ENCODE results near the gene SLC35G2.
"Not testable (repeated sequence)": the region's sequence is repeated elsewhere in the genome, so short reads cannot be mapped to it uniquely, and the experiment has no call there.

The SLC35G2 gene

GRCh38 chr3:136898549-136898948 lies 79.6 kb downstream of the SLC35G2 start:
- Histone ChIP-seq H3K36me3 (ENCODE audit: control insufficient read depth in 4 of 4, insufficient read depth in 4 of 4, low read length in 3 of 4) (peaks cover 2 to 5% (median 3%) of the 10 kb centered on the region in 4 experiments), H3K9me3 (ENCODE audit: control extremely low read depth in 1 of 5, control insufficient read depth in 4 of 5, insufficient read depth in 2 of 5, low read depth in 1 of 5, low read length in 4 of 5) (peaks cover 0 to 6% (median 0%) of the 10 kb centered on the region in 5 experiments), H3K27ac (ENCODE audit: insufficient read depth in 1 of 2, low read depth in 1 of 2, low read length in 2 of 2, poor library complexity in 1 of 2, severe bottlenecking in 2 of 2) (no peak overlapping the region), H3K4me1 (ENCODE audit: control extremely low read depth in 1 of 4, control insufficient read depth in 4 of 4, insufficient read depth in 4 of 4, low read length in 3 of 4) (peaks cover 12 to 35% (median 24%) of the 10 kb centered on the region in 4 experiments), H3K27me3 (replicated peaks in 2 of 5; ENCODE audit: control insufficient read depth in 4 of 5, insufficient read depth in 5 of 5, low read length in 4 of 5) (no peaks in the 10 kb centered on the region), H3K4me3 (ENCODE audit: control insufficient read depth in 1 of 7, extremely low read depth in 1 of 7, insufficient read depth in 4 of 7, low read depth in 2 of 7, low read length in 6 of 7) (no peak overlapping the region)
- ChIA-PET CTCF (interaction anchor here (0.9 to 2.8 kb wide), 4 partner anchors 9 to 36 kb away, joined by 3 to 7 read pairs (median 4); partner anchors contain the start of gene NCK1), POLR2A (interaction anchor here (0.6 to 0.9 kb wide), 2 partner anchors 37 to 52 kb away, joined by 3 to 4 read pairs; partner anchors contain the start of gene NCK1)
- no peak for DNase-seq
- WGBS (ENCODE audit: insufficient coverage): 48% methylated on average over 4 of the region's 4 CpGs

- Histone ChIP-seq H3K36me3 (ENCODE audit: control insufficient read depth in 4 of 4, insufficient read depth in 4 of 4, low read length in 3 of 4) (peaks cover 2 to 5% (median 3%) of the 10 kb centered on the region in 4 experiments), H3K27ac (ENCODE audit: insufficient read depth in 1 of 2, low read depth in 1 of 2, low read length in 2 of 2, poor library complexity in 1 of 2, severe bottlenecking in 2 of 2) (no peak overlapping the region), H3K4me1 (ENCODE audit: control extremely low read depth in 1 of 4, control insufficient read depth in 4 of 4, insufficient read depth in 4 of 4, low read length in 3 of 4) (peaks cover 12 to 35% (median 24%) of the 10 kb centered on the region in 4 experiments), H3K4me3 (ENCODE audit: control insufficient read depth in 1 of 7, extremely low read depth in 1 of 7, insufficient read depth in 4 of 7, low read depth in 2 of 7, low read length in 6 of 7) (no peak overlapping the region), H3K9me3 (ENCODE audit: control extremely low read depth in 1 of 5, control insufficient read depth in 4 of 5, insufficient read depth in 2 of 5, low read depth in 1 of 5, low read length in 4 of 5) (peaks cover 0 to 5% (median 1%) of the 10 kb centered on the region in 5 experiments), H3K27me3 (replicated peaks in 2 of 5; ENCODE audit: control insufficient read depth in 4 of 5, insufficient read depth in 5 of 5, low read length in 4 of 5) (no peaks in the 10 kb centered on the region)
- CTCF ChIA-PET: interaction anchor here (0.9 to 2.8 kb wide), 4 partner anchors 10 to 37 kb away, joined by 3 to 7 read pairs (median 4); partner anchors contain the start of gene NCK1
- POLR2A ChIA-PET: interaction anchor here (0.9 kb wide), 1 partner anchor 37 kb away, joined by 3 read pairs; the partner anchor contains the start of gene NCK1
- no peak for DNase-seq
- WGBS (ENCODE audit: insufficient coverage): 89% methylated on average over 1 of the region's 2 CpGs
These were observed 80.0 kb downstream of the SLC35G2 start for GRCh38 chr3:136898954-136899353.

GRCh38 chr3:136899622-136900158 lies 80.8 kb downstream of the SLC35G2 start:
- Histone ChIP-seq H3K4me3 (ENCODE audit: control insufficient read depth in 1 of 7, extremely low read depth in 1 of 7, insufficient read depth in 4 of 7, low read depth in 2 of 7, low read length in 6 of 7) (no peak overlapping the region), H3K27ac (ENCODE audit: insufficient read depth in 1 of 2, low read depth in 1 of 2, low read length in 2 of 2, poor library complexity in 1 of 2, severe bottlenecking in 2 of 2) (no peak overlapping the region), H3K36me3 (ENCODE audit: control insufficient read depth in 4 of 4, insufficient read depth in 4 of 4, low read length in 3 of 4) (peaks cover 0 to 5% (median 3%) of the 10 kb centered on the region in 4 experiments), H3K9me3 (ENCODE audit: control extremely low read depth in 1 of 5, control insufficient read depth in 4 of 5, insufficient read depth in 2 of 5, low read depth in 1 of 5, low read length in 4 of 5) (peaks cover 0 to 7% (median 5%) of the 10 kb centered on the region in 5 experiments), H3K4me1 (ENCODE audit: control extremely low read depth in 1 of 4, control insufficient read depth in 4 of 4, insufficient read depth in 4 of 4, low read length in 3 of 4) (peaks cover 12 to 35% (median 22%) of the 10 kb centered on the region in 4 experiments), H3K27me3 (replicated peaks in 2 of 5; ENCODE audit: control insufficient read depth in 4 of 5, insufficient read depth in 5 of 5, low read length in 4 of 5) (no peaks in the 10 kb centered on the region)
- WGBS (ENCODE audit: insufficient coverage): 90% methylated on average over 2 of the region's 2 CpGs
- POLR2A ChIA-PET: interaction anchor here (0.9 kb wide), 1 partner anchor 38 kb away, joined by 3 read pairs; the partner anchor contains the start of gene NCK1
- CTCF ChIA-PET: interaction anchor here (1.7 to 2.8 kb wide), 2 partner anchors 11 to 15 kb away, joined by 4 to 7 read pairs; no protein-coding TSS in a partner anchor
- peak in 2 of 3 donors; percentile 53 to 75 for DNase-seq

- WGBS (ENCODE audit: insufficient coverage): no CpG with 5 or more reads among the region's 1 CpG
- Histone ChIP-seq H3K9me3 (ENCODE audit: control extremely low read depth in 1 of 5, control insufficient read depth in 4 of 5, insufficient read depth in 2 of 5, low read depth in 1 of 5, low read length in 4 of 5) (peaks cover 3 to 10% (median 5%) of the 10 kb centered on the region in 5 experiments), H3K4me1 (ENCODE audit: control extremely low read depth in 1 of 4, control insufficient read depth in 4 of 4, insufficient read depth in 4 of 4, low read length in 3 of 4) (peaks cover 12 to 35% (median 22%) of the 10 kb centered on the region in 4 experiments)
- H3K36me3 ChIP-seq (ENCODE audit: control insufficient read depth in 4 of 4, insufficient read depth in 4 of 4, low read length in 3 of 4); H3K27ac ChIP-seq (ENCODE audit: insufficient read depth in 1 of 2, low read depth in 1 of 2, low read length in 2 of 2, poor library complexity in 1 of 2, severe bottlenecking in 2 of 2); CTCF ChIA-PET; POLR2A ChIA-PET; H3K27me3 ChIP-seq (replicated peaks in 2 of 5; ENCODE audit: control insufficient read depth in 4 of 5, insufficient read depth in 5 of 5, low read length in 4 of 5); H3K4me3 ChIP-seq (ENCODE audit: control insufficient read depth in 1 of 7, extremely low read depth in 1 of 7, insufficient read depth in 4 of 7, low read depth in 2 of 7, low read length in 6 of 7): not testable (repeated sequence)
- DNase-seq: peak in 2 of 3 donors; percentile 62 to 76
These were observed 81.8 kb downstream of the SLC35G2 start for GRCh38 chr3:136900694-136901093.

GRCh38 chr3:136901391-136901790 lies 82.5 kb downstream of the SLC35G2 start:
- ChIA-PET CTCF (no interaction called here), POLR2A (no interaction called here)
- peaks cover 0 to 4% (median 3%) of the 10 kb centered on the region in 4 experiments for H3K36me3 ChIP-seq (ENCODE audit: control insufficient read depth in 4 of 4, insufficient read depth in 4 of 4, low read length in 3 of 4)
- WGBS (ENCODE audit: insufficient coverage): 100% methylated on average over 1 of the region's 3 CpGs
- H3K27ac ChIP-seq (ENCODE audit: insufficient read depth in 1 of 2, low read depth in 1 of 2, low read length in 2 of 2, poor library complexity in 1 of 2, severe bottlenecking in 2 of 2): no peak overlapping the region
- no peak for DNase-seq
- H3K4me1 ChIP-seq (ENCODE audit: control extremely low read depth in 1 of 4, control insufficient read depth in 4 of 4, insufficient read depth in 4 of 4, low read length in 3 of 4): peaks cover 12 to 35% (median 22%) of the 10 kb centered on the region in 4 experiments
- H3K9me3 ChIP-seq (ENCODE audit: control extremely low read depth in 1 of 5, control insufficient read depth in 4 of 5, insufficient read depth in 2 of 5, low read depth in 1 of 5, low read length in 4 of 5): peaks cover 3 to 10% (median 5%) of the 10 kb centered on the region in 5 experiments
- no peaks in the 10 kb centered on the region for H3K27me3 ChIP-seq (replicated peaks in 2 of 5; ENCODE audit: control insufficient read depth in 4 of 5, insufficient read depth in 5 of 5, low read length in 4 of 5)
- no peak overlapping the region for H3K4me3 ChIP-seq (ENCODE audit: control insufficient read depth in 1 of 7, extremely low read depth in 1 of 7, insufficient read depth in 4 of 7, low read depth in 2 of 7, low read length in 6 of 7)

GRCh38 chr3:136902530-136902929 lies 83.6 kb downstream of the SLC35G2 start:
- Histone ChIP-seq H3K4me1 (ENCODE audit: control extremely low read depth in 1 of 4, control insufficient read depth in 4 of 4, insufficient read depth in 4 of 4, low read length in 3 of 4) (peaks cover 12 to 31% (median 23%) of the 10 kb centered on the region in 4 experiments), H3K9me3 (ENCODE audit: control extremely low read depth in 1 of 5, control insufficient read depth in 4 of 5, insufficient read depth in 2 of 5, low read depth in 1 of 5, low read length in 4 of 5) (peaks cover 3 to 12% (median 5%) of the 10 kb centered on the region in 5 experiments)
- POLR2A ChIA-PET; H3K27me3 ChIP-seq (replicated peaks in 2 of 5; ENCODE audit: control insufficient read depth in 4 of 5, insufficient read depth in 5 of 5, low read length in 4 of 5); H3K27ac ChIP-seq (ENCODE audit: insufficient read depth in 1 of 2, low read depth in 1 of 2, low read length in 2 of 2, poor library complexity in 1 of 2, severe bottlenecking in 2 of 2); H3K4me3 ChIP-seq (ENCODE audit: control insufficient read depth in 1 of 7, extremely low read depth in 1 of 7, insufficient read depth in 4 of 7, low read depth in 2 of 7, low read length in 6 of 7); CTCF ChIA-PET; H3K36me3 ChIP-seq (ENCODE audit: control insufficient read depth in 4 of 4, insufficient read depth in 4 of 4, low read length in 3 of 4): not testable (repeated sequence)
- WGBS (ENCODE audit: insufficient coverage): no CpG with 5 or more reads among the region's 1 CpG
- peak in 2 of 3 donors; percentile 58 to 79 for DNase-seq

GRCh38 chr3:136903899-136904298 lies 85.0 kb downstream of the SLC35G2 start:
- Histone ChIP-seq H3K36me3 (ENCODE audit: control insufficient read depth in 4 of 4, insufficient read depth in 4 of 4, low read length in 3 of 4) (peaks cover 0 to 10% (median 5%) of the 10 kb centered on the region in 4 experiments), H3K27me3 (replicated peaks in 2 of 5; ENCODE audit: control insufficient read depth in 4 of 5, insufficient read depth in 5 of 5, low read length in 4 of 5) (no peaks in the 10 kb centered on the region), H3K9me3 (ENCODE audit: control extremely low read depth in 1 of 5, control insufficient read depth in 4 of 5, insufficient read depth in 2 of 5, low read depth in 1 of 5, low read length in 4 of 5) (peaks cover 3 to 14% (median 5%) of the 10 kb centered on the region in 5 experiments), H3K4me3 (ENCODE audit: control insufficient read depth in 1 of 7, extremely low read depth in 1 of 7, insufficient read depth in 4 of 7, low read depth in 2 of 7, low read length in 6 of 7) (no peak overlapping the region), H3K27ac (ENCODE audit: insufficient read depth in 1 of 2, low read depth in 1 of 2, low read length in 2 of 2, poor library complexity in 1 of 2, severe bottlenecking in 2 of 2) (no peak overlapping the region), H3K4me1 (ENCODE audit: control extremely low read depth in 1 of 4, control insufficient read depth in 4 of 4, insufficient read depth in 4 of 4, low read length in 3 of 4) (peaks cover 8 to 25% (median 16%) of the 10 kb centered on the region in 4 experiments)
- POLR2A ChIA-PET: no interaction called here
- WGBS (ENCODE audit: insufficient coverage): 100% methylated on average over 1 of the region's 1 CpG
- DNase-seq: no peak
- CTCF ChIA-PET: no interaction called here
